Measurements from ENCODE around the gene HYAL3. TPM values are rescaled to one million over a fixed set of nuclear protein-coding genes. Genes with fewer than 3 reads are reported as not detected.

HYAL3 gene
- total and polyA plus RNA-seq, 2 of the 13 experiments (the other 11 are each of a cell fraction or from before 2014, with no cell fraction given): 5.5 to 10.4 TPM

DNA sequence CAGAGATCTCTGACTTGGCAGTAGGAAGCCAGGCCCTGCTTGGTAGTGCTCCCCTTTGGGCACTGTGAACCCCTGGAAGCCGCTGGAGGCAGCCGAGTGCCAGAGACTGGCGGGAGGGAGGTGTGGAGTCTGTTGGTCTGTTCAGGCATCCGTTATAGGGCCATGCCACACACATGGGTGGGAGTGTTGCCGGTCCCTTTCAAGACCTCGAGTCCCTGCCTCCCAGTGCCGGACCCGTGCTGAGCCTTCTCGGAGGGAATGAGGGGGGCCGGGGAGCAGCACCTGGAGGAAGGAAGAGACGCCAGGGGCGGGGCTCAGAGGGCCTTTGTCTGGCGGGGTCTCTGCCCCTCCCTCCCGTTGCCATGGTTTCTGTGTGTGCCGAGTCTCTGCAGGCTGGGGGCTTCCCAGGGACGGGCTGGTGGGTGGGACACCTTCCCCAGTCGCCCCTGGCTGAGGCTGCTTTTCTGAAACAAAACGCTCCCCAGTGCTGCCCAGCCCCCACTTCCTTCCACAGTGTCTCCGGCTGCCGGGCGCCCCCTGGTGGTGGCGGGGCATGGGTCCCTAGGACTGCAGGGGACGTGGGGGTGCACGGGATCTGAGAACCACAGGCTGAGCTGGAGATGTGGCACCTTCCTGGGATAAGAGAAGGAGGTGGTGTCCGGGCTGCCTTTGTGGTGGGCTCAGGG is 53.2 kb downstream of the HYAL3 start (continued):
- TF ChIP-seq SIX4 (CRISPR knock-in tag; IDR thresholded peaks at IDR 0.05): no peak
- TF ChIP-seq, protein P1, sequence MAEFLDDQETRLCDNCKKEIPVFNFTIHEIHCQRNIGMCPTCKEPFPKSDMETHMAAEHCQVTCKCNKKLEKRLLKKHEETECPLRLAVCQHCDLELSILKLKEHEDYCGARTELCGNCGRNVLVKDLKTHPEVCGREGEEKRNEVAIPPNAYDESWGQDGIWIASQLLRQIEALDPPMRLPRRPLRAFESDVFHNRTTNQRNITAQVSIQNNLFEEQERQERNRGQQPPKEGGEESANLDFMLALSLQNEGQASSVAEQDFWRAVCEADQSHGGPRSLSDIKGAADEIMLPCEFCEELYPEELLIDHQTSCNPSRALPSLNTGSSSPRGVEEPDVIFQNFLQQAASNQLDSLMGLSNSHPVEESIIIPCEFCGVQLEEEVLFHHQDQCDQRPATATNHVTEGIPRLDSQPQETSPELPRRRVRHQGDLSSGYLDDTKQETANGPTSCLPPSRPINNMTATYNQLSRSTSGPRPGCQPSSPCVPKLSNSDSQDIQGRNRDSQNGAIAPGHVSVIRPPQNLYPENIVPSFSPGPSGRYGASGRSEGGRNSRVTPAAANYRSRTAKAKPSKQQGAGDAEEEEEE (CRISPR knock-in tag; IDR thresholded peaks at IDR 0.05; ENCODE audit: borderline replicate concordance): no peak
- TF ChIP-seq CBX2 (IDR thresholded peaks at IDR 0.05; ENCODE audit: low read depth, low read length): no peak
- no peak for TF ChIP-seq CBX2 (CRISPR knock-in tag; IDR thresholded peaks at IDR 0.05; ENCODE audit: low read depth)
- TF ChIP-seq ZNF629 (CRISPR knock-in tag; conservative IDR thresholded peaks at IDR 0.05): no peak
- TF ChIP-seq, protein P2, sequence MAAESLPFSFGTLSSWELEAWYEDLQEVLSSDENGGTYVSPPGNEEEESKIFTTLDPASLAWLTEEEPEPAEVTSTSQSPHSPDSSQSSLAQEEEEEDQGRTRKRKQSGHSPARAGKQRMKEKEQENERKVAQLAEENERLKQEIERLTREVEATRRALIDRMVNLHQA (CRISPR knock-in tag; IDR thresholded peaks at IDR 0.05): no peak
- TF ChIP-seq, protein P3, sequence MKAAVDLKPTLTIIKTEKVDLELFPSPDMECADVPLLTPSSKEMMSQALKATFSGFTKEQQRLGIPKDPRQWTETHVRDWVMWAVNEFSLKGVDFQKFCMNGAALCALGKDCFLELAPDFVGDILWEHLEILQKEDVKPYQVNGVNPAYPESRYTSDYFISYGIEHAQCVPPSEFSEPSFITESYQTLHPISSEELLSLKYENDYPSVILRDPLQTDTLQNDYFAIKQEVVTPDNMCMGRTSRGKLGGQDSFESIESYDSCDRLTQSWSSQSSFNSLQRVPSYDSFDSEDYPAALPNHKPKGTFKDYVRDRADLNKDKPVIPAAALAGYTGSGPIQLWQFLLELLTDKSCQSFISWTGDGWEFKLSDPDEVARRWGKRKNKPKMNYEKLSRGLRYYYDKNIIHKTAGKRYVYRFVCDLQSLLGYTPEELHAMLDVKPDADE (CRISPR knock-in tag; IDR thresholded peaks at IDR 0.05): no peak
- TF ChIP-seq PHF20 (CRISPR knock-in tag; IDR thresholded peaks at IDR 0.05): peak; percentile 46; the same call in 1 of the 2 replicates
- no peak for TF ChIP-seq ZFYVE20 (CRISPR knock-in tag; IDR thresholded peaks at IDR 0.05; ENCODE audit: borderline replicate concordance, low read depth)
- TF ChIP-seq GABPA (IDR thresholded peaks at IDR 0.05; ENCODE audit: low read depth, low read length): peak; percentile 24; the same call in 1 of the 2 replicates
- TF ChIP-seq GABPA (CRISPR knock-in tag; IDR thresholded peaks at IDR 0.05; ENCODE audit: low read depth): peak; percentile 85
- no peak for TF ChIP-seq CREM (IDR thresholded peaks at IDR 0.05)
- no peak for TF ChIP-seq CREM (CRISPR knock-in tag; IDR thresholded peaks at IDR 0.05)
- TF ChIP-seq, protein P4, sequence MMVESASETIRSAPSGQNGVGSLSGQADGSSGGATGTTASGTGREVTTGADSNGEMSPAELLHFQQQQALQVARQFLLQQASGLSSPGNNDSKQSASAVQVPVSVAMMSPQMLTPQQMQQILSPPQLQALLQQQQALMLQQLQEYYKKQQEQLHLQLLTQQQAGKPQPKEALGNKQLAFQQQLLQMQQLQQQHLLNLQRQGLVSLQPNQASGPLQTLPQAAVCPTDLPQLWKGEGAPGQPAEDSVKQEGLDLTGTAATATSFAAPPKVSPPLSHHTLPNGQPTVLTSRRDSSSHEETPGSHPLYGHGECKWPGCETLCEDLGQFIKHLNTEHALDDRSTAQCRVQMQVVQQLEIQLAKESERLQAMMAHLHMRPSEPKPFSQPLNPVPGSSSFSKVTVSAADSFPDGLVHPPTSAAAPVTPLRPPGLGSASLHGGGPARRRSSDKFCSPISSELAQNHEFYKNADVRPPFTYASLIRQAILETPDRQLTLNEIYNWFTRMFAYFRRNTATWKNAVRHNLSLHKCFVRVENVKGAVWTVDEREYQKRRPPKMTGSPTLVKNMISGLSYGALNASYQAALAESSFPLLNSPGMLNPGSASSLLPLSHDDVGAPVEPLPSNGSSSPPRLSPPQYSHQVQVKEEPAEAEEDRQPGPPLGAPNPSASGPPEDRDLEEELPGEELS (CRISPR knock-in tag; IDR thresholded peaks at IDR 0.05): peak; percentile 55; the same call in 1 of the 2 replicates
- TF ChIP-seq ISL2 (CRISPR knock-in tag; IDR thresholded peaks at IDR 0.05): no peak
- no peak for TF ChIP-seq SRSF4 (IDR thresholded peaks at IDR 0.05; ENCODE audit: low read depth, low read length, poor library complexity, severe bottlenecking)
- TF ChIP-seq MATR3 (CRISPR knock-in tag; IDR thresholded peaks at IDR 0.05): no peak
- TF ChIP-seq HDAC1 (CRISPR knock-in tag; IDR thresholded peaks at IDR 0.05): peak; percentile 69; the same call in 1 of the 2 replicates
- peak; percentile 69; the same call in 1 of the 2 replicates for TF ChIP-seq ZBTB38 (CRISPR knock-in tag; IDR thresholded peaks at IDR 0.05)
- TF ChIP-seq RXRA (CRISPR knock-in tag; IDR thresholded peaks at IDR 0.05): peak; percentile 42; the same call in 1 of the 2 replicates
- no peak for TF ChIP-seq MTA3 (CRISPR knock-in tag; IDR thresholded peaks at IDR 0.05)
- TF ChIP-seq, protein P5, sequence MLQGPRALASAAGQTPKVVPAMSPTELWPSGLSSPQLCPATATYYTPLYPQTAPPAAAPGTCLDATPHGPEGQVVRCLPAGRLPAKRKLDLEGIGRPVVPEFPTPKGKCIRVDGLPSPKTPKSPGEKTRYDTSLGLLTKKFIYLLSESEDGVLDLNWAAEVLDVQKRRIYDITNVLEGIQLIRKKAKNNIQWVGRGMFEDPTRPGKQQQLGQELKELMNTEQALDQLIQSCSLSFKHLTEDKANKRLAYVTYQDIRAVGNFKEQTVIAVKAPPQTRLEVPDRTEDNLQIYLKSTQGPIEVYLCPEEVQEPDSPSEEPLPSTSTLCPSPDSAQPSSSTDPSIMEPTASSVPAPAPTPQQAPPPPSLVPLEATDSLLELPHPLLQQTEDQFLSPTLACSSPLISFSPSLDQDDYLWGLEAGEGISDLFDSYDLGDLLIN (CRISPR knock-in tag; IDR thresholded peaks at IDR 0.05; ENCODE audit: borderline replicate concordance): no peak
- TF ChIP-seq ZBTB3 (CRISPR knock-in tag; IDR thresholded peaks at IDR 0.05; ENCODE audit: borderline replicate concordance, low read depth): no peak
- TF ChIP-seq ZNF446 (CRISPR knock-in tag; IDR thresholded peaks at IDR 0.05): no peak
- TF ChIP-seq TRIM24 (CRISPR knock-in tag; IDR thresholded peaks at IDR 0.05): no peak
